Nephron progenitor cell (in vitro differentiated cells): ENCODE data around the gene MYCL.
"Not testable (repeated sequence)": the region's sequence is repeated elsewhere in the genome, so short reads cannot be mapped to it uniquely, and the experiment has no call there.

Experiments used
- DNase-seq: peaks from one replicate; pipeline ENCODE4 v3.0.0; 2021
- H3K27ac Mint-ChIP-seq: 2 replicates; pipeline ENCODE4 v1.8.0; 2021; ENCODE audit warnings: mild to moderate bottlenecking, moderate library complexity, mixed read lengths
- H3K27me3 Mint-ChIP-seq: 2 replicates; pipeline ENCODE4 v1.8.0; 2021; ENCODE audit warnings: mild to moderate bottlenecking, low read depth, mixed read lengths; ENCODE audit not compliant: poor library complexity
- H3K36me3 Mint-ChIP-seq: 2 replicates; pipeline ENCODE4 v1.8.0; 2021; ENCODE audit warnings: low read depth, mixed read lengths
- H3K4me1 Mint-ChIP-seq: 2 replicates; pipeline ENCODE4 v1.8.0; 2021; ENCODE audit warnings: mixed read lengths
- H3K4me3 Mint-ChIP-seq: 2 replicates; pipeline ENCODE4 v1.8.0; 2021; ENCODE audit warnings: mild to moderate bottlenecking, moderate library complexity, mixed read lengths
- H3K9me3 Mint-ChIP-seq: 2 replicates; pipeline ENCODE4 v1.8.0; 2021; ENCODE audit warnings: mild to moderate bottlenecking, moderate library complexity, mixed read lengths
- CTCF ChIP-seq: fragments of 200-600 bp; sonication (generic); IDR thresholded peaks from 2 replicates; pipeline ENCODE4 v1.5.0; 2021; ENCODE audit warnings: antibody characterized with exemption

Gene MYCL

GRCh38 chr1:39876144-39876543, 25.6 kb downstream of the MYCL start:
- Mint-ChIP-seq H3K27me3 (peaks cover 4% of the 10 kb centered on the region), H3K4me3 (no peak overlapping the region), H3K27ac (peak overlapping the region; percentile 5), H3K36me3 (peaks cover 67% of the 10 kb centered on the region), H3K4me1 (peaks cover 52% of the 10 kb centered on the region), H3K9me3 (peaks cover 13% of the 10 kb centered on the region)
- no peak for DNase-seq
- no peak for TF ChIP-seq CTCF

GRCh38 chr1:39872698-39873097, 29.0 kb downstream of the MYCL start:
- H3K4me1 Mint-ChIP-seq = peaks cover 28% of the 10 kb centered on the region
- H3K9me3 Mint-ChIP-seq = peaks cover 45% of the 10 kb centered on the region
- peaks cover 88% of the 10 kb centered on the region for H3K36me3 Mint-ChIP-seq
- TF ChIP-seq CTCF = no peak
- H3K27me3 Mint-ChIP-seq = no peaks in the 10 kb centered on the region
- no peak overlapping the region for H3K27ac Mint-ChIP-seq
- no peak for DNase-seq
- no peak overlapping the region for H3K4me3 Mint-ChIP-seq

- Mint-ChIP-seq H3K4me1 (peaks cover 19% of the 10 kb centered on the region), H3K4me3 (no peak overlapping the region), H3K9me3 (peaks cover 51% of the 10 kb centered on the region), H3K27me3 (no peaks in the 10 kb centered on the region), H3K27ac (no peak overlapping the region), H3K36me3 (peaks cover 88% of the 10 kb centered on the region)
- TF ChIP-seq CTCF = no peak
- no peak for DNase-seq
Measured at GRCh38 chr1:39871796-39872195, 29.9 kb downstream of the MYCL start.

- Mint-ChIP-seq H3K4me1 (peaks cover 14% of the 10 kb centered on the region), H3K9me3 (peaks cover 51% of the 10 kb centered on the region), H3K36me3 (peaks cover 90% of the 10 kb centered on the region)
- not testable (repeated sequence) for H3K27me3 Mint-ChIP-seq, H3K4me3 Mint-ChIP-seq, DNase-seq, H3K27ac Mint-ChIP-seq
Measured at GRCh38 chr1:39871043-39871442, 30.7 kb downstream of the MYCL start.

GRCh38 chr1:39869538-39870112, 32.1 kb downstream of the MYCL start:
- peaks cover 89% of the 10 kb centered on the region for H3K36me3 Mint-ChIP-seq

GRCh38 chr1:39866767-39867166, 35.0 kb downstream of the MYCL start:
- Mint-ChIP-seq H3K4me3 (no peak overlapping the region), H3K27ac (no peak overlapping the region), H3K9me3 (peaks cover 47% of the 10 kb centered on the region), H3K36me3 (peaks cover 93% of the 10 kb centered on the region), H3K4me1 (no peaks in the 10 kb centered on the region), H3K27me3 (no peaks in the 10 kb centered on the region)
- no peak for TF ChIP-seq CTCF
- DNase-seq = no peak

More at GRCh38 chr1:39869538-39870112, 32.1 kb downstream of the MYCL start:
- not testable (repeated sequence) for H3K4me1 Mint-ChIP-seq, H3K27ac Mint-ChIP-seq, DNase-seq, H3K4me3 Mint-ChIP-seq, H3K27me3 Mint-ChIP-seq
- H3K9me3 Mint-ChIP-seq = peaks cover 51% of the 10 kb centered on the region

- no peak for DNase-seq
- H3K36me3 Mint-ChIP-seq = peaks cover 92% of the 10 kb centered on the region
Measured at GRCh38 chr1:39865762-39866161, 36.0 kb downstream of the MYCL start.

More at GRCh38 chr1:39865762-39866161, 36.0 kb downstream of the MYCL start:
- H3K27me3 Mint-ChIP-seq = no peaks in the 10 kb centered on the region
- no peak for TF ChIP-seq CTCF
- no peak overlapping the region for H3K27ac Mint-ChIP-seq
- no peak overlapping the region for H3K4me3 Mint-ChIP-seq
- peaks cover 41% of the 10 kb centered on the region for H3K9me3 Mint-ChIP-seq
- H3K4me1 Mint-ChIP-seq = no peaks in the 10 kb centered on the region
